GM21447 (cell line): ENCODE measurements around the gene CELA3A.
A peak's percentile ranks its signal among the peaks of the same experiment; 100 is the strongest.

Experiments used
- ATAC-seq: cut with Tn5 transposase; IDR thresholded peaks from one replicate; pipeline ENCODE4 v1.9.1; 2021; ENCODE audit not compliant: unreplicated experiment

The CELA3A gene

GRCh38 chr1:22045604-22046228 lies 44.3 kb downstream of the CELA3A start:
- no peak for ATAC-seq

GRCh38 chr1:22048351-22049192 lies 47.1 kb downstream of the CELA3A start:
- no peak for ATAC-seq

GRCh38 chr1:22050330-22050729 lies 48.9 kb downstream of the CELA3A start:
- no peak for ATAC-seq

GRCh38 chr1:22051607-22052114 lies 50.2 kb downstream of the CELA3A start:
- no peak for ATAC-seq

GRCh38 chr1:22052115-22053016 lies 50.9 kb downstream of the CELA3A start, which contains the start of gene CDC42:
Gene CDC42 (plus strand): TSS chr1:22052709. CDS start chr1:22078479, 25,770 bp downstream.
- peak; percentile 85 for ATAC-seq

- ATAC-seq = peak; percentile 40
Measured at GRCh38 chr1:22053017-22053860, 51.8 kb downstream of the CELA3A start.

- no peak for ATAC-seq
Measured at GRCh38 chr1:22053861-22054770, 52.7 kb downstream of the CELA3A start.

GRCh38 chr1:22055463-22055862 lies 54.0 kb downstream of the CELA3A start:
- no peak for ATAC-seq

GRCh38 chr1:22056043-22056442 lies 54.6 kb downstream of the CELA3A start:
- ATAC-seq = no peak

GRCh38 chr1:22056936-22057335 lies 55.5 kb downstream of the CELA3A start:
- ATAC-seq = no peak

- no peak for ATAC-seq
Measured at GRCh38 chr1:22057861-22058260, 56.4 kb downstream of the CELA3A start.
